Right hindlimb (tissue), 1 donor: ENCODE data around the gene TMEM225B.
"Not testable (repeated sequence)": the region's sequence is repeated elsewhere in the genome, so short reads cannot be mapped to it uniquely, and the experiment has no call there.

Experiments used
- DNase-seq: peaks from one replicate; pipeline ENCODE4 v3.0.0-alpha.2; 2018

The TMEM225B gene

DNA sequence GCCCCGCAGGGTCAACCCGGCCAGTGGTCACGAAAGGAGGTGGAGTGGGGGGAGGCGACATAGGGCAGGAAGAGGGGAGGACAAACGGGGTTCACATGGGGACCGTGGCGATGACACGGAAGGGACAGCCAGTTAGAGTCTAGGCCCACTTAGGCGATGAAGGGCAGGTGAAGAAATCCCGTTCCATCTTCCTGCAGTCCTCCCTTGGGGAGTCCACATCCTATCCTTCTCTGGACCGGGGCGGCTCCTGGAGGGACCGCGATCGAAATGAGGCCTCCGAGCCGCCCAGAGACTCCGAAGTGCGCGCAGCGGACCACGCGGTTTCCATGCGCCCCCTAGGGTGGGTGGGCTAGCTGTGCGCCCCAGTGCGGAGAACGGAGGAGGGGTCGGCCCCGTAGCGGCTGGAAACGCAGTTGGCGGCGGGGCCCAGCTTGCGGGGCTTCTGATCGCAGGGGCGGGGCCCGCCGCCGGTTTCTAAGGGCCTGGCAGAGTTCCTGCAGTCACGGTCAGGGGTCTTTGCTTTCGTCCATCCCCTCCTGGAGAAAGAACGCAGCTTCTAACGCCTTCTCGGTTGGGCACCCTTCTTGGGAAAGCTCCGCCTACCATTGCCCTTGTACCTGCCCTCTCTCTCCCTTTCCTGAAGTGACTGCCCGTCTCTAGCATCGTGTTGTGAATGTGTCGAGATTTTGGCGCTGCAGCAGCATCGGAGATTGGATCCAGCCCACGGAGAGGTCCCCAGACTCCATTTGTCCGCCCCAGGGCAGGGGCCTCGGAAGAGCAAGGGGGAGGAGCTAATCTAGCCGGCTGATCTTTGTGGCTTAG lies 17.9 kb upstream of the TMEM225B start:
- DNase-seq, result peak; percentile 70

DNA sequence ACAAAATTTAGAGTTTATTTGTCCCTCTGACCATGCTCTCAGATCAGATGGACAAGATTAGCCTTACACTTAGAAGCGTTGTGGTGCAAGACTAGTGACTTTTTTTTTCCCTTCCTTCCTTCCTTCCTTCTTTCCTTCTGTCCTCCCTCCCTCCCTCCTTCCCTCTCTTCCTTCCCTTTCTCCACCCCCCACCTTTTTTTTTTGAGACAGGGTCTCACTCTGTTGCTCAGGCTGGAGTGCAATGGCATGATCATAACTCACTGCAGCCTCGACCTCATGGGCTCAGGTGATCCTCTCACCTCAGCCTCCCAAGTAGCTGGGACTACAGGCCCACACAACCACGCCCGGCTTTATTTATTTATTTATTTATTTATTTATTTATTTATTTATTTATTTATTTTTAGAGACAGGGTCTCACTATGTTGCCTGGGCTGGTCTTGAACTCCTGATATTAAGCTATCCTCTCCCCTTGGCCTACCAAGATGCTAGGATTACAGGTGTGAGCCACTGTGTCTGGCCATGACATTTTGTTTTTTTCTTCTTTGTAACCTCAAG lies 17.2 kb upstream of the TMEM225B start:
- DNase-seq, result not testable (repeated sequence)

- DNase-seq, result no peak
Observed at GRCh38 chr7:99588868-99589267, 9.2 kb upstream of the TMEM225B start.

- no peak for DNase-seq
Observed at GRCh38 chr7:99594948-99595745, 2.9 kb upstream of the TMEM225B start.

DNA sequence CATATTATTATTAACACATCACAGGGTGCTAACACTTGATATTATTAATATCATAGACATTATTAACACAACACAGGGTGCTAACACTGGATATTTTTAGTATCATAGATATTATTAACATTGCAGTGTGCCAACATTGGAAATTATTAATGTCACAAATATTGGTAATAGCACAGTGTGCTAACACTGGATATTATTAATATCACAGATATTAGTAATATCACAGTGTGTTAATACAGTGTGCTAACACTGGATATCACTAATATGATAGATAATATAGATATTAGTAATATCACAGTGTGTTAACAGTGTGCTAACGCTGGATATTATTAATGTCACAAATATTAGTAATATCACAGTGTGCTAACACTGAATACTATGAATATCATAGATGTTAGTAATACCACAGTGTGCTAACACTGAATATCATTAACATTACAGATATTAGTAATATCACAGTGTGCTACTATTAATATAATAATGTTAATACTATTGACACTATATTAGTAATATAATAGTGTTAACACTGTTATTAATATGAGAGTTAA lies 1.6 kb upstream of the TMEM225B start:
- DNase-seq, result no peak

DNA sequence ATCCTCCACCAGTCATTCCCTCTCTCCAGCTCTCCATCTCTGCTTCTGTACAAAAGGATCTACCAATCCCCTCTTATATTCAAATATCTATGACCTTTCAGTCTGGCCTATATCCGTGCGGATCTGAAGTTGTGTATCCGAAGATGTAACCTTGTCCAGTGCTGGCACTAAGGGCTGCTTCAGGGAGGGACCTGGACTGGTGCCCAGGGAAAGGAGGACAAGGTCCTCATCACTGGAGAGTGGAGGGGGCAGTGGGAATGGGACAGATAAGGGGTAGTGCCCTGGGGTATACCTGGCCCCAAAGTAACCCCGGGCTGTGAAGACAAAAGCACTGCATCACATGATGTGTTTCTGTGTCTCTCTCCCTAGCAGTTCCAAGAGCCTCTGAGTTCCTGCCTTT lies 1.8 kb downstream of the TMEM225B start:
- no peak for DNase-seq

- no peak for DNase-seq
Observed at GRCh38 chr7:99601656-99602310, 3.7 kb downstream of the TMEM225B start.

GRCh38 chr7:99605527-99605926 lies 7.5 kb downstream of the TMEM225B start:
- no peak for DNase-seq

DNA sequence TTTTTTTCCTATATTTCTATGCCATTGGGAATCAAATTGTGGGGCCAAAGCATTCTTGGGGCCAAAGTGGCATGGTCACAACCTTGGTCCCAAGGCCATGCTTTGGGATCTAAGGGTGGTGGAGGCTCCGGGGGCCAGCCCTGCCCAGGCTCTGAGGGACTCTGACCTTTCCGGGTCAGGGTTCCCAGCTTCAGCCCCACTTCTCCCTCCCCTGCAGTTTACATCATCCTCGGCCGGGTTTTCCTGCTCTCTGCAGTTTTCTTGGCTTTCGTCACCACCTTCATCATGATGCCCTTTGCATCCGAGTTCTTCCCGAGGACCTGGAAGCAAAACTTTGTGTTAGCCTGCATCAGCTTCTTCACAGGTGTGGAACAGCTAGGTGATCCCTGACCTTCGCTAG lies 8.5 kb downstream of the TMEM225B start:
- no peak for DNase-seq

DNA sequence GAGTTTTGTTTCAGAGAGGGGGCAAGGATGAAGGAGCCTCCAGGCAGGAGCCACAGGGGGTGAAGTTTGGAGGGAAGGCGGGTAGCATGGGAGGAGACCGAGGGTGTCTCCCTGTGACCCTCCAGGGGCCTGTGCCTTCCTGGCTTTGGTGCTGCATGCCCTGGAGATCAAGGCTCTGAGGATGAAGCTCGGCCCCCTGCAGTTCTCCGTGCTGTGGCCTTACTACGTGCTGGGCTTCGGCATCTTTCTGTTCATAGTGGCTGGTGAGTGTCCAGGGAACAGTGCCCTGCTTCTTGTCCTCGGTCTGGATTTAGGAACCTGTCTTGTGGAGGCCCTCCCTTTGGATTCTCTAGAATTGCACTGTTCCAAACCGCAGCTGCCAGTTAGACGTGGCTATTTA lies 9.5 kb downstream of the TMEM225B start:
- DNase-seq, result no peak

- no peak for DNase-seq
Observed at GRCh38 chr7:99614495-99614894, 16.4 kb downstream of the TMEM225B start.

- DNase-seq, result no peak
Observed at GRCh38 chr7:99615989-99616358, 17.9 kb downstream of the TMEM225B start.

- peak; percentile 93 for DNase-seq
Observed at GRCh38 chr7:99616359-99617191, 18.5 kb downstream of the TMEM225B start, which contains the start of gene ZSCAN25. Gene ZSCAN25, plus strand, starts transcription at chr7:99616946. Its CDS starts 2,661 bp downstream, at chr7:99619607.

- DNase-seq, result no peak
Observed at GRCh38 chr7:99617192-99617781, 19.2 kb downstream of the TMEM225B start.

GRCh38 chr7:99618726-99619125 lies 20.7 kb downstream of the TMEM225B start:
- DNase-seq, result no peak

- no peak for DNase-seq
Observed at GRCh38 chr7:99619571-99620130, 21.6 kb downstream of the TMEM225B start.

- no peak for DNase-seq
Observed at GRCh38 chr7:99621271-99621670, 23.2 kb downstream of the TMEM225B start.

- no peak for DNase-seq
Observed at GRCh38 chr7:99622596-99622995, 24.5 kb downstream of the TMEM225B start.

- no peak for DNase-seq
Observed at GRCh38 chr7:99623091-99623693, 25.1 kb downstream of the TMEM225B start.

DNA sequence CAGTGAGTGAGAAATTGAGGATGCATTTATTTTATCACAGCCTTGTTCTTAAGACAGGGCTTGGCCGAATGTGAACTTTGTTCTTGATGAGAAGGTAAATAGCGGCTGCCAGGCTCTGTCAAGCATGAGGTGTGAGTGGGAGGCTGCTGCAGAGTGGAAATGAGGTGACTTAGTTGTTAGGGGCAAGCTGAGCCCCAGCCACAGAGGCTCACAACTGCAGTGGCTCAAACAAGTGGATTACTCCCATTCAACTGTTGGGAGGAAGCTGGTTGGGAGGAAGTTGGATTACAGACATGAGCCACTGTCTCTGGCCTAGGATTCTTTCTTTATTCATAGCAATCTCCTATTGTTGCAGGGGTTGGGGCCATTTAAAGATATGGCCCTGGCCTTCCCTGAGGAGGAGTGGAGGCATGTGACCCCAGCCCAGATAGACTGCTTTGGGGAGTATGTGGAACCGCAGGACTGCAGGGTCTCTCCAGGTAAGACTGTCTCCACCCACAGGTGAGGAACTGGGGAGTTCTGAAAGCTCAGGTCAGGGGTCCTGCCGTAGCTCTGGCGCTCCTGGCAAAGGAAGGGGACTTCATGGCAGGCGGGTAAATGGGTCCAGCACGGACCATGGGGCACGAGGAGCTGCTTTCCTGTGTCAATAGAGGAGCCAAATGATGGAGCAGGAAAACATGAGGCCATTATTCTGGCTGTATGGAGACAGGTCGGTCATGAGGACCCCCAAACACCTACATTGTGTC lies 25.8 kb downstream of the TMEM225B start:
- no peak for DNase-seq
